D721Med (cell line): ENCODE measurements around the gene SLC39A11.
"Not testable (repeated sequence)": the region's sequence is repeated elsewhere in the genome, so short reads cannot be mapped to it uniquely, and the experiment has no call there.

Experiments used
- DNase-seq: peaks from one replicate; pipeline ENCODE4 v3.0.0; 2011; ENCODE audit warnings: low spot score; ENCODE audit not compliant: insufficient read length
- FAIRE-seq: peaks from 2 replicates; lab custom pipeline; 2011; peaks lifted over from hg19 to GRCh38; lab: Jason Lieb, UNC
- CTCF ChIP-seq: IDR thresholded peaks from 2 replicates; pipeline ENCODE4 v1.5.1; 2012; ENCODE audit warnings: mild to moderate bottlenecking, control low read depth; ENCODE audit not compliant: insufficient read depth; ENCODE audit errors: missing control alignments

Gene SLC39A11

DNA sequence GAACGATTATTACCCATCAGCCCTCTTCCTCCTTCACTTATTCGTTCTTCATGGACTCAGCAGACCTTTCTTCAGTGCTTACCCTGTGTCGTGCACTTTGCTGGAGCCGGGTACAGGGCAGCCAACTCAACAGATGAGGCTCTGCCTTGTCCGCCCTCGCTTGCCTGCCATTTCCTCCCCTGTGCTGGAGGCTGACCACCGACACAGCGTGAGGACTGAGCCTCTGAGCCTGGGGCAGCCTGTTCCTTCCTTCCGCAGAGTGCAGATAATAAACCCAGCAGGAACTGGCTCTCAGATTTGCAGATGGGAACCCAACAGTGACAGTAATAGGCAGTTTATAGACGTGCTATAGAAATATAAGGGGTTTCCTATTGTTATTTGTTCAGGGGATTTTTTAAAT, 7.0 kb upstream of the SLC39A11 start:
- no peak for TF ChIP-seq CTCF
- FAIRE-seq (no peak), DNase-seq (no peak)

DNA sequence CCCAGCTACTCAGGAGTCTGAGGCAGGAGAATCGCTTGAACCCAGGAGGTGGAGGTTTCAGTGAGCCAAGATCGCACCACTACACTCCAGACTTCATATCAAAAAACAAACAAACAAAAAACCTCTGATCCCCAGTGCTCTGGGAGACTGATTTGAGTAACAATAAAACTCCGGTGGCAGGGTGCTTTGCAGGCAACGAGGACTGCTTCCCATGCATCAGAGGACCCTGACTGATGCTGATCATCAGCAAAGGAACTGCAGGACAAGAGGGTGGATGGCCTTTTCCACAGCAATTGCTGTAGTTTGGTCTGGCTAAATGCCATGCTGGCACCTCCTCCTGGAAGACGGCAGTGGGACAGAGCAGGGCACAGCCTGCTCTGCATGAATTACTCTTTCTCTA, 6.4 kb upstream of the SLC39A11 start:
- TF ChIP-seq CTCF = no peak
- FAIRE-seq = no peak
- no peak for DNase-seq

DNA sequence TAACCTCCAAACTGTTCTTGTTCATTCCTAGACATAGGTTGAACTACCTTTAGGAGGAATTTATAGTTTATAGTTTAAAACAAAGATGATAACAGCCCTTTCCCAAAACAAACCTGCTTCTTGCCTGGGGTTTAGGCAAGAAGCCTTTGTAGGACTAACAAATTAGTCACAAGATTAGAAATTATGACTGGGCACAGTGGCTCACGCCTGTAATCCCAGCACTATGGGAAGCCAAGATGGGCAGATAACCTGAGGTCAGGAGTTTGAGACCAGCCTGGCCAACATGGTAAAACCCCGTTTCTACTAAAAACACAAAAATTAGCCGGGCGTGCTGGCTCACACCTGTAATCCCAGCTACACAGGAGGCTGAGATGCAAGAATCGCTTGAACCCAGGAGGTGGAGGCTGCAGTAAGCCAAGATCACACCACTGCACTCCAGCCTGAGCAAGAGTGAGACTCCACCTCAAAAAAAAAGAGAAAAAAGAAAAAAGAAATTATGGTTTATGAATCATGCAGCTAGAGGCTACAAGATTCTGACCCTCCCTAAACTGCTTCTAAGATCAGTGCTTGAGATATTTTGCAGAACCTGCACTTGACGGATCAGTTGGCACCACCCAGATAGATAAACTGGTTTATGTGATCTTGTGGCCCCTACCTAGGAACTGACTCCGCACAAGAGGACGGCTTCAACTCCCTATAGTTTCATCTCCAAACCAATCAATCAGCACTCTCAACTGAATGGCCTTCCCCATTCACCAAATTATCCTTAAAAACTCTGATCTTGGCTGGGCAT, 5.7 kb upstream of the SLC39A11 start:
- not testable (repeated sequence) for FAIRE-seq, DNase-seq

- FAIRE-seq (no peak), DNase-seq (no peak)
- no peak for TF ChIP-seq CTCF
These were observed 4.4 kb upstream of the SLC39A11 start for GRCh38 chr17:73096866-73097265.

DNA sequence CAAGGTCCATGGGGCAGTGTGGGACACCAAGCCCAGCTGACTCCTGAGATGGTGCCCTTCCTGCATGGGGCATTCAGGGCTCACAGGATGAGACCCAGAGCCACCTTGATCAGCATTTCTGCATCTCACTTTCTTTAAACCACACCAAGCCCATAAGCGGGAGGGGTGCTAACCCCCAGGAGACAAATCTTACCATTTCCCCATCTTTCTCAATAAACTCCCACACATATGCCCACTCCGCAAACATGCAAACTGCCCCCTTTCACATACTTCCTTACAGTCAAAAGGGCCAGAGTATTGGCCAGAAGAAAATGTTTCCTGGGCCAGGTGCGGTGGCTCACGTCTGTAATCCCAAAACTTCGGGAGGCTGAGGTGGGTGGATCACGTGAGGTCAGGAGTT, 3.7 kb upstream of the SLC39A11 start:
- DNase-seq (no peak), FAIRE-seq (no peak)
- no peak for TF ChIP-seq CTCF

GRCh38 chr17:73093286-73093685, 798 bp upstream of the SLC39A11 start:
- no peak for TF ChIP-seq CTCF
- DNase-seq = no peak
- FAIRE-seq = no peak

DNA sequence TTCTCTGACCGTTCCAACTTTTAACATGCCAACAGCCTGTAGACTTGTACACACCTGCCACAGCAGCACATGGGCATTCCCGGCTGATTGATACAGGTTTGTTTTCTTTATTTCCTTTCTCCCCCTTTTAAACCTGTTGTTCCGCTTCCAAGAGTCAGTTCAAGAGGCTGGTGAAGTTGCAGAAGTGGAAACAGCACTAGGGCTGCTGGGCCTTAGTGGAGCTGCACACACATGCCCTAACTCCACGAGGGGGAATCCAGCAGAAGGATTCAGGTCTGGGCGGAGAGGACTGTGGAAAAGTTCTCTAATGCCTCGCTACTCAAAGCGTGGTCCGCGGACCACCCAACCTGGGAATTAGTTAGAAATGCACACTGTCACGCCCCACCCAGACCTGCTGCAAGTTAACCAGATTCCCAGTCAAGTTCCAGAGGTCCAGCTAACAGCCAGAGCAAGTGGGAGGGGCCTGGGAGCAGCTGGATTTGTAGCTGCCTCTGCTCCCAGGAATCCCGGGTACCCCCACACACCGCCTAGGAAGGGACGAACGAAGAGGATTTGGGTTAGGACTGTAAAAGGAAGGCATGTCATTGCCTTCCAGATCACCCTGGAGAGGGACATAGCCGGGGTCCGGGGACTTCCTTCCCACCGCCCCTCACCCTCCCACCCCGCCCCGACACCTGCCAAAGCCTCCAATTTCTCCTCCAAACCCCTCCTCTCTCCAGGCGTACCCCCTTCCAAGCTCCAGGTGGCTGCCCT, 542 bp downstream of the SLC39A11 start:
- no peak for TF ChIP-seq CTCF
- no peak for FAIRE-seq
- DNase-seq = no peak
